Activated T-cell treated with anti-CD3 and anti-CD28 coated beads, Interleukin-2, amount 50 U/mL, for 4 hours (primary cell): Measurements from ENCODE around the gene CAMTA1. TPM values are rescaled to one million over a fixed set of nuclear protein-coding genes. Genes with fewer than 3 reads are reported as not detected.

Source experiments
- ATAC-seq, 2 donors: fragments of 200-7000 bp; cut with Tn5 transposase; one replicate each; pipeline ENCODE4 v1.10.0; 2021
- DNase-seq: peaks from one replicate; pipeline ENCODE4 v3.0.0-alpha.2; 2020
- H3K27me3 Mint-ChIP-seq: one replicate; pipeline ENCODE4 v1.8.0; 2021; ENCODE audit warnings: low read depth, mixed read lengths
- H3K36me3 Mint-ChIP-seq: one replicate; pipeline ENCODE4 v1.8.0; 2022; ENCODE audit warnings: mixed read lengths; ENCODE audit not compliant: insufficient read depth
- H3K4me1 Mint-ChIP-seq: one replicate; pipeline ENCODE4 v1.8.0; 2021; ENCODE audit warnings: low read depth, mixed read lengths
- H3K4me3 Mint-ChIP-seq: one replicate; pipeline ENCODE4 v1.8.0; 2021; ENCODE audit warnings: mild to moderate bottlenecking, moderate library complexity, mixed read lengths
- H3K9me3 Mint-ChIP-seq: one replicate; pipeline ENCODE4 v1.8.0; 2021; ENCODE audit warnings: mixed read lengths
- total RNA-seq, 3 donors: library from RNA; stranded (reverse); gene quantifications; one replicate each; pipeline ENCODE4 v1.2.1, GENCODE V29; 2021

CAMTA1 gene
- total RNA-seq, 3 donors from 2014 or later = 47.5 to 50.3 (median 47.7) TPM

DNA sequence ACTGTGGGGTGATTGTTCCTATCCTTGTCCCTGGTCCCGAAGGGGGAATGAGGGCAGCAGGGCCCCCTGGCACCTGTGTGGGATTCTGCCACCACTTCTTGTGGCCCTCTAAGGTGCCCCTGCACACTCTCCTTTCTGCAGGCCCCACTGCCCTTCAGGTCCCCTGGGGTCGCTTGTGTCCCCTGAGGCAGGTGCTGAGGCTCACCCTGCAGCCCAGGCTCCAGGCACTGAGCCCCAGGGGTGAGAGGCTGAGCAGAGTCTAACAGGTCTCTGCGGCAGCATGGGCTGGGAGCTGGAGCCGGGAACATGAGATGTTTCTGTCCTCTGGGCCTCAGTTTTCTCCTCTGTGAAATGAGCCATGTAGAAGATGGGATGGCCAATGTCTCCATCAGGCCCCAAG, 774.9 kb downstream of the CAMTA1 start:
- Mint-ChIP-seq H3K9me3 (no peaks in the 10 kb centered on the region), H3K4me1 (no peaks in the 10 kb centered on the region), H3K36me3 (no peaks in the 10 kb centered on the region), H3K4me3 (no peak overlapping the region), H3K27me3 (peaks cover 7% of the 10 kb centered on the region)
- ATAC-seq (no peak), DNase-seq (no peak)

DNA sequence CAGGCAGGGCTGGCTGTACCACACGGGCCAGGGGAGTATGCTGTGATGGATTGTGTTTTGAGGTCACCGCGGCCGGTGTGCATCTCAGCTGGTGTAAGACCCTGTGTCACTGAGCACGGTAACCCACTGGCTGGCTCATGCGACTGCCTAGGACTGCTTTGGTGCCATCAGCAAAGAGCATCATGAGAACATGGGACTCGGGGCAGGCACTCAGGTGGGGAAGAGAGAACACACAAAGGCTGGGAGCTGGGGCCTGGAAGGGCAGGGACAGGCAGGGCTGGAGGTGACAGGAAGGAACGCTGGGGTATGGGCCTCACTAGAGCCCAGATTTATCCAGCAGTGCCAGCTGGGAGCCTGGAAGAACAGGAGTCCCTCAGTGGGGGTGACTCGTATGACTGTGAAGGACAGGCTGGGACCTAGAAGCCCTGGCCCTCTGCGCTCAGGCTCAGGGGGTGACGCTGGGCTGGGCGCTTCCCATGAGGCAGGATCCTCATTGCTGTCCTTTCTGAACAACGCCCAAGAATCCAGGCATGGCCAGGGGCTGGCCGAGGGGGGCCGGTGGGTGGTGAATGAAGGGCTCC, 775.4 kb downstream of the CAMTA1 start:
- no peak for ATAC-seq
- H3K27me3 Mint-ChIP-seq = peaks cover 7% of the 10 kb centered on the region
- DNase-seq = no peak
- H3K4me3 Mint-ChIP-seq = no peak overlapping the region
- H3K4me1 Mint-ChIP-seq = no peaks in the 10 kb centered on the region
- H3K36me3 Mint-ChIP-seq = no peaks in the 10 kb centered on the region
- no peaks in the 10 kb centered on the region for H3K9me3 Mint-ChIP-seq

DNA sequence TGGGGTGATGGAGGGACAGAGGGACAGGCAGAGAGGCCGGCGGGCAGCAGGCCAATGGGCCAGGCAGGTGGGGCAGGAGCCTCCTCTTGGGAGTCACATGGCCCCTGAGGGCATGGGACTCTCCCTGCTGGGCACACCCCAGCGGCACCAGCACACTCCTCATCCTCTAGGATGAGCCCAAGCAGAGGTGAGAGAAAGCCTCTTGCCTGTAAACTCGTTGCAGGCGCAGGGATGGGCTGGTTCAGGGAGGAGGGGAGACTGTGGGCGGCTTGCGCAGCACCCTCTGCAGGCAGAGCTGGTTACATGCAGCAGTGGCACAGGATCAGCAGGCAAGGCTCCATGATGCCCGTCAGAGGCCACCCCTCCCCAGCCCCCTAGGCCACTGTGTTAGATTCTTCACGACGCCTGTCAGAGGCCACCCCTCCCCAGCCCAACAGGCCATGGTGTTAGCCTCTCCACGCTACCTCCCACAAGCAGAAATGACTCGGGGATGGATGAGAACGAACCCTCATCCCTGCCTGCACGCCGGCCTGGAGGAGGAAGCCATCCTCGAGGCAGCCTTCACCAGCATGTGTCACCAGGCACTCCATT, 776.2 kb downstream of the CAMTA1 start:
- no peaks in the 10 kb centered on the region for H3K4me1 Mint-ChIP-seq
- peaks cover 5% of the 10 kb centered on the region for H3K27me3 Mint-ChIP-seq
- DNase-seq (no peak), ATAC-seq (no peak)
- no peak overlapping the region for H3K4me3 Mint-ChIP-seq
- no peaks in the 10 kb centered on the region for H3K36me3 Mint-ChIP-seq
- H3K9me3 Mint-ChIP-seq = no peaks in the 10 kb centered on the region

DNA sequence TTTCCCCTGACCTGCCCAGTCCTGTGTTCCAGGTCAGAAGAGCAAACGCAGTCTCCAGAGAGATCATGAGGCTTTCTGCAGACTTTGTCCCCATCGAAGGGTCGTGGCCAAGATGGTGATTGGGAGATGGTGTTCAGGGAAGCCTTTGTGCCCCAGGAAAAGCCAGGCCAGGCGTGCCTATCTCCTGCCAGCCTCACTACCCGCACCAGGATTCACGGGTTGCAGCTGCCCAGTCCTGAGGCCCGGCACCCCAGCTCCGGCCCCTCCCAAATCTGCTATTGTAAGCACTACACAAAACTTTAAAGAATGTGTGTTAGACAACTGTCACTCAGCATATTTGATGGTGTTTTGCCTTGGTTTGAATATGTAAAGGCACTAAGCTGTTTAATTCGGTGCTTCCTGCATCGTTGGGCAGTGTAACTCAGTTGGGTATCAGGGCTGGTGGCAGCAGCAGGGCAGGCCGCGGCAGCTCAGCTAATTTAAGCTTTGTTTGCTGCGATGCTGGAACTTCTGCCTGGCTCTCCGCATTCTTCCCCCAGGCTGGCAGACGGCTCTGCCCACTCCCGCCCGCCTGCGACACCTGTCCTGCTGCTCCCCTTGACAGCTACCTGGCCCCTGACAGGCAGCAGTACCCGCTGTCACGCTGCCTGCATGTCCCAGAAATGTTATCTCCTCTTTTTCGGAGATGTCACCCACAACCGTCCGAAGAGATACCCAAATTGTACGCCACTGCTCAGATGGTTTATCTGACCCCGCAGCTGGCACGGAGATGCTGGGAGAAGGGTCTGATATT, 776.9 kb downstream of the CAMTA1 start:
- Mint-ChIP-seq H3K36me3 (no peaks in the 10 kb centered on the region), H3K4me3 (no peak overlapping the region), H3K9me3 (no peaks in the 10 kb centered on the region), H3K27me3 (peaks cover 5% of the 10 kb centered on the region), H3K4me1 (no peaks in the 10 kb centered on the region)
- DNase-seq (no peak), ATAC-seq (no peak)

DNA sequence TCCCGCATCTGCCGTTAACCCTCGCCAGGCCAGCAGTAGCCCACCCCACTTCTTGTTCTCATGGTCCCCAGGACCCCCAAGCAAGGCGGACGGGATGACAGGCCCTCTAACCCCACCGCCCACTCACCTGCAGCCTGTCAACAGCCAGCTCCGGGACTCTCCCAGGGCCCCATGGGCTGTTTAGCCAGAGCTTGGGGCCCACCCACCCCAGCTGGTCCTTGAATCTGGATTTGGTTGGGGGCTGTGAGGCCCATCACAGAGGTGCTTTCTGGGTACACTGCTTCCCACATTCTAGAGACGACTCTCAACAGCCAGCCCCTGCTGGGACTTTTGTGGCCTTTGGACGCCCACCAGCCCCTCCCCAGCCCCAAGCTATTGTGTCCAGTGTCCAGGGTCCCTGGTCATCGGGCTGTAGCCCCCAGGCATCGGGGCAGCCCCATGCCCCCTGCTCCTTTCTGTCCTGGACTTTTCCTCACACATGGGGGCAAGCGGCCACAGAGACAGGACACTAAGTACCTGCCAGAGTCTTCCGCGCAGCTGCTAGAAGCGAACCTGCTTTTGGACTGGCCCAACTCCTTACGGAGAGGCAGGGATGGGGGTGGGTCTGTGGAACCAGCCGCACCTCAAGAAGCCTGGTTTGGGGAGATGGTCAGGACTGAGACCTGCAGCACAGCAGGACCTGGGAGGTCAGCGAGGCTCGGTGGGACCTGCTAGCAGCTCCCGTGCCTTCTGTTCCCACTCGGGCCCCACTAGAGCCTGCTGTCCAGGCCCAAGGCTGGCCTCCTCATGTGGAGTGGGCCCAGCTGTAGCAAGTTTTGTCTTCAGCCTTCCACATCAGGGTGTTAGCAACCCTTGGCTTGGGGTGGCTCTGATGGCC, 777.7 kb downstream of the CAMTA1 start:
- Mint-ChIP-seq H3K9me3 (no peaks in the 10 kb centered on the region), H3K4me1 (no peaks in the 10 kb centered on the region), H3K27me3 (peaks cover 3% of the 10 kb centered on the region), H3K36me3 (no peaks in the 10 kb centered on the region), H3K4me3 (no peak overlapping the region)
- DNase-seq (no peak), ATAC-seq (no peak)

DNA sequence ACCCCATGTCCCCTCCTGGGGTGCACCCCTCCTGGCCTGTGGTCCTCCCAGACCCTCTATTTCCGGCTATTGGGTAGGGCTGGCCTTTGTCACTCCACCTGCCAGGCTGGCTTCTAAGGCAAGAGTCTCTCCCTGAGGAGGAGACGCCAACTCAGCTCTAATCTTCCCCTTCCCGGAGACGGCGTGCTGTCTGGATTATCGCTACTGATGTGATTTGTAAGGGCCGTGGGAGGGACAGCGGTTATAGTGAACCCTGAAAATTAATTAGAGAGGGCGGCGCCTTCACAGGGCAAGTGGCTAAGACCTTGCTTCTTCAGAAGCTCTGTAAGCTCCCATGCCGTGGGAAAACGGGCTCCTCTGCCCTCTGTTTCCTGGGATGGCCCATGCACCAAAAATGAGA, 778.9 kb downstream of the CAMTA1 start:
- H3K27me3 Mint-ChIP-seq = peaks cover 3% of the 10 kb centered on the region
- ATAC-seq = no peak
- no peaks in the 10 kb centered on the region for H3K36me3 Mint-ChIP-seq

DNA sequence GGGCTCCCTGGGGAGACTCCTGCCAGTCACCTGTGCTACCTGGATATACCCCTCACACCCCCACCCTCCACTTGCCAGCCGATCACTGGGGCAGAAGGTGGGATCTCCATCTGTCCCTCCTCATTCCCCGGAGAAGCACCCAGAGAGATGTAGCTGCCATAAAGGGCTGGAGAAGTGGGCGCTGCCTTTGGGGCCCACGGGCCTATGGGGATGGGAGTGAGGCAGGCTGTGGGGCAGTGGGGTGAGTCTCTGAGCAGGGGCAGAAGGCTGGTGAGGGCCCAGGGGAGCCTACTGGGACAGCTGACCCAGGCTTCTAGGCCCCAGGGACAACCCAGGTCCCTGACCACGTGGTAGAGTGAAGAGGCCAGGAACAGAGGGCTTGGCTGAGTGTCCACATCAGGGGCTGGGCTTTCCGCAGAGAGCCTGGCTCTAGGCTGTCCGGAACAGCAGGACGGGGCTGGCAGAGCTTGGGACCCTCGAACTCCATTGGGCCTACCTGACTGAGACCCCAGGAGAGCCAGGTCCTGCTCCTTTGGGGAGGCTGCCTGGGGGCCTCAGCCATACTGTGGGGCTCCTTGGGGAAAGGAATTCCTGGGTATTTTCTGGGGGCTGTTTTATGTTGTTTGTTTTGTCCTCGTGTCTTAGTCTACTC, 780.0 kb downstream of the CAMTA1 start:
- Mint-ChIP-seq H3K27me3 (peaks cover 3% of the 10 kb centered on the region), H3K4me1 (no peaks in the 10 kb centered on the region), H3K36me3 (no peaks in the 10 kb centered on the region), H3K4me3 (no peak overlapping the region), H3K9me3 (no peaks in the 10 kb centered on the region)
- DNase-seq (no peak), ATAC-seq (no peak)

More for the DNA sequence above, 778.9 kb downstream of the CAMTA1 start:
- Mint-ChIP-seq H3K4me1 (no peaks in the 10 kb centered on the region), H3K9me3 (no peaks in the 10 kb centered on the region), H3K4me3 (no peak overlapping the region)
- no peak for DNase-seq

DNA sequence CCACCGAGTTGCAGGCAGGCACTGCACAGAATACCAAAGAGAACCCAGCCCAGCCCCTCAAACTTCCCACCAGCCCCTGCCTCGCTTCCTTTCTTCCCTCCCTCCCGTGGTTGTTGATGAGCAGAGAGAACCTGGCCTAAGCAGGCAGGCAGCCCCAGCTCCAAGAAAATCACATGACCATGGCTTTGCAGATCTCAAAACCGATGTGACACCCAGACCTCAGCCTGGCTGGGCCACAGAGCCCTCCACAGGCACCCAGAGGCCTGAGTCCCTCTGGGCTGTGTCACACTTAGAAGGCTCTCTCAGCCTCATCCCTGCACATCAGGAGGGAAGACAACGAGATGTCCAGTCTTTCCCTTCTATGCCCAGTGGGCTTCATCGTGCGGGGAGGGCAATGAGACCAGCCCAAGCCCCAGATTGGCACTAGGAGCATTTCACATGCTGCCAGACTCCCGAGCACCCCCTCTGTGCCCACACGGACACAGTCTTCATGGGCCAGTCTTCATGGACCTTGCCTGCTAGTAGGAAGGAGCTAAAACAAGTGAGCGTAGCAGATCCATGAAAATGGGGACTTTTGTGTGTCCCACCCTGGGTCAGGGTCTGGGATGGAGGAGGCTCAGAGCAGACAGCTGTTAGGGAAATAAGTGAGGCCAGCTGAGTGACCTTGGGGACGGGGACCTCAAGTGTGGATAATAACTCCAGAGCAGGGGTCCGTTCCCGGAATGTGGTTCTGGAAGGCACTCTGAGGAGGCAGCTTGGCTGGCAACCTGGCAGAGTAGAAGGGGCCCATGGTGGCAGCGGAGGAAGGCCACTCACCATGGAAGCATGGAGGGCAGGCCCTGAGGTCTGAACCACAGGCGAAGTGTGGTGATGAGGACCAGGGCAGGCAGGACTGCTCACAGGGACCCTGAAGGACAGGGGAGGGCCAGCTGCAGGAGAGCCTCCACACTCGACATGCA, 781.4 kb downstream of the CAMTA1 start:
- no peak for DNase-seq
- H3K4me1 Mint-ChIP-seq = no peaks in the 10 kb centered on the region
- H3K9me3 Mint-ChIP-seq = no peaks in the 10 kb centered on the region
- H3K4me3 Mint-ChIP-seq = no peak overlapping the region
- peaks cover 3% of the 10 kb centered on the region for H3K27me3 Mint-ChIP-seq
- no peak for ATAC-seq
- H3K36me3 Mint-ChIP-seq = no peaks in the 10 kb centered on the region

DNA sequence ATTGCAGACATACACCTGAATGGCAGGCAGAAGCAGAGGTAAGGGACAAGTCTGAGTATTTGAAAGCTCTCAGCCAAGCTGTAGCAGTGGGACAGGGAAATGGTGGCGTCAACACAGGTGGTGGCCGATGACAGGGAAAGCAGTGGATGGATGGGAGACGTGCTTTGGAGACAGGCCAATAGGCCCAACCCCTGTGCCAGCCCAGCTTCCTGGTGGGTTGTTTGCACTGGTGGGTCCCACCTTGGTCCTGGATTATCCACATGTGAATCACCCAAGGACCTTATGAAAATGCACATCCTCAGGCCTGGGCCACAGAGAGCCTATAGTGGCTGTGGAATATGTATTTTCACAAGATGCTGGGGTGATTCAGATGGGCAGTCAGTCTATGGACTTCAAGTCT, 782.1 kb downstream of the CAMTA1 start:
- Mint-ChIP-seq H3K9me3 (no peaks in the 10 kb centered on the region), H3K4me3 (no peak overlapping the region), H3K4me1 (no peaks in the 10 kb centered on the region), H3K36me3 (no peaks in the 10 kb centered on the region), H3K27me3 (peaks cover 3% of the 10 kb centered on the region)
- ATAC-seq (no peak), DNase-seq (no peak)

DNA sequence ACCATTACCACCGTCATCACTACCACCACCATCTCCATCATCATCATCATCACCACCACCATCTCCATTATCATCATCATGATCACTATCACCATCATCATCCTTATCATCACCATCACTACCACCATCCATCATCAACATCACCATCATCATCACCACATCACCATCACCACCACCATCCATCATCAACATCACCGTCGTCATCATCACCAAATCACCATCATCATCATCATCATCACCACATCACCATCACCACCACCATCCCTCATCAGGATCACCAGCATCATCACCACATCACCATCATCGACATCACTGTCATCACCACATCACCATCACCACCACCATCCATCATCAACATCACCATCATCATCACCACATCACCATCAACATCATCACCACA, 782.8 kb downstream of the CAMTA1 start:
- DNase-seq = no peak
- H3K4me3 Mint-ChIP-seq = no peak overlapping the region
- no peaks in the 10 kb centered on the region for H3K9me3 Mint-ChIP-seq
- peaks cover 3% of the 10 kb centered on the region for H3K27me3 Mint-ChIP-seq
- no peaks in the 10 kb centered on the region for H3K36me3 Mint-ChIP-seq
- H3K4me1 Mint-ChIP-seq = no peaks in the 10 kb centered on the region
- ATAC-seq = no peak

DNA sequence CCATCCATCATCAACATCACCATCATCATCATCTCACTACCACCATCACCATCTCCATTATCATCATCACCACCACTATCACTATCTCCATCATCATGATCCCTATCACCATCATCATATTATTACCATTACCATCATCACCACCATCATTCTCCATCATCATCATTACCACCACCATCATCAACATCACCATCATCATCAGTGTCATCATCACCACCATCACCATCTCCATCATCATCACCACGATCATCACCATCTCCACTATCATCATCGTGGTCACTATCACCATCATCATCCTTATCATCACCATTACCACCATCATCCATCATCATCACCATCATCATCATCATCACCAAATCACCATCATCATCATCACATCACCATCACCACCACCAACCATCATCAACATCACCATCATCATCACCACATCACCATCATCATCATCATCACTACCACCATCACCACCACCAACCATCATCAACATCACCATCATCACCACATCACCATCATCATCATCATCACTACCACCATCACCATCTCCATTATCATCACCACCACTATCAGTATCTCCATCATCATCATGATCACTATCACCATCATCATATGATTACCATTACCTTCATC, 783.8 kb downstream of the CAMTA1 start:
- Mint-ChIP-seq H3K4me1 (no peaks in the 10 kb centered on the region), H3K4me3 (no peak overlapping the region), H3K9me3 (no peaks in the 10 kb centered on the region), H3K36me3 (no peaks in the 10 kb centered on the region), H3K27me3 (peaks cover 3% of the 10 kb centered on the region)
- no peak for DNase-seq
- no peak for ATAC-seq

DNA sequence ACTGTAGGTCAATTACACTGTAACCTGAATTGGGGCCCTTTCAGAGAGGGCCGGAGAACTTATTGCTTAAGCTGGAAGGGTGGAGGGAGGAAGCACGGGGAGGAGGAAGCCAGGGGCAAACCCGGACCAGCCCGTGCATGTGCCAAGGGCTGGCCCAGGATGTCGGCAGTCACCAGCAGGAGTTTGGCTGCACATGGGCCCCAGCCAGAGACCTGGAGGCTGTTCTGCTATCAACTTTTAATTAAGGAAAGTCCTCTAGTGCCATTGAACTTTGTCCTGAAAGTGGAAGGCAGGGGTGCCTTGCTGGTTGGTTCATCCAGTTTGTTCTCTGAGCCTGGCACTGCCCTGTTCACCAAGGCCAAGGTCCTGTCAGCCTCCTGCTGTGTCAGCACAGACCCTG, 785.1 kb downstream of the CAMTA1 start:
- no peak for DNase-seq
- no peaks in the 10 kb centered on the region for H3K4me1 Mint-ChIP-seq
- ATAC-seq = no peak
- no peaks in the 10 kb centered on the region for H3K9me3 Mint-ChIP-seq
- H3K4me3 Mint-ChIP-seq = no peak overlapping the region
- H3K27me3 Mint-ChIP-seq = no peaks in the 10 kb centered on the region
- no peaks in the 10 kb centered on the region for H3K36me3 Mint-ChIP-seq

DNA sequence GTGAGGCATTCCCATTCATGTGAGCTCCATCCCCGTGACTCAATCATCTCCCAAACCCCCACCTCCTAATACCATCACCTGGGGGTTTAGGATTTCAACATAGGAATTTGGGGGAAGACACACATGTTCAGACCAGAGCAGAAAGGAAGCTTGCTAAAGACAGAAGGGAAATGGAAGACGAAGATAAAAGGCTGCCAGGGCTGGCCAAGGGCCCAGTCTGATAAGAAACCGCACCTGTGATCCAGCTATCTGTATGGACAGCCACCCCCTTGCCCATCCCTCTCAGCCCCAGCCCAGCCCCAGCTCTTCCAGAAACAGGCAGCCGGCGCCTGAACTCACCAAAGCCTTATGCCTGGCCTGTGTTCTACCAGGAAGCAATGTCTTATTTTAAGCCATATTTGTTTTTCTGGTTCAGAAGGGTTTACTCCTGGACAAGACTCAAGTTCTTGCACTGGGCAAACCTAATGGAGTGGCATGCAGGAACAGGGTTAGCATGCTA, 787.4 kb downstream of the CAMTA1 start:
- Mint-ChIP-seq H3K4me3 (no peak overlapping the region), H3K9me3 (no peaks in the 10 kb centered on the region), H3K4me1 (no peaks in the 10 kb centered on the region), H3K36me3 (no peaks in the 10 kb centered on the region), H3K27me3 (no peaks in the 10 kb centered on the region)
- ATAC-seq = no peak
- DNase-seq = no peak
